HFFc6 (cell line): ENCODE data around the gene USH1C. TPM values are rescaled to one million over a fixed set of nuclear protein-coding genes. Genes with fewer than 3 reads are reported as not detected.

Experiments
- DNase-seq: peaks from one replicate; pipeline ENCODE4 v3.0.0-alpha.2; 2018
- H3K27ac Mint-ChIP-seq: 2 replicates; pipeline ENCODE4 v1.8.0; 2020; ENCODE audit warnings: mild to moderate bottlenecking, mixed read lengths
- H3K27me3 Mint-ChIP-seq: 2 replicates; pipeline ENCODE4 v1.8.0; 2021; ENCODE audit warnings: mild to moderate bottlenecking, moderate library complexity, mixed read lengths; ENCODE audit not compliant: insufficient read depth
- H3K36me3 Mint-ChIP-seq: 2 replicates; pipeline ENCODE4 v1.8.0; 2021; ENCODE audit warnings: low read depth, mixed read lengths
- H3K4me1 Mint-ChIP-seq: 2 replicates; pipeline ENCODE4 v1.8.0; 2020; ENCODE audit warnings: low read depth, mixed read lengths
- H3K4me3 Mint-ChIP-seq: 2 replicates; pipeline ENCODE4 v1.8.0; 2020; ENCODE audit warnings: mild to moderate bottlenecking, moderate library complexity, mixed read lengths
- H3K9me3 Mint-ChIP-seq: 2 replicates; pipeline ENCODE4 v1.8.0; 2020; ENCODE audit warnings: mild to moderate bottlenecking, mixed read lengths
- total RNA-seq, 6 experiments: library from RNA; stranded (reverse); fragmentation: NEBNext Ultra II Directional; extraction: Animal tissue kit (Norgen Biotek cat#: 25700); gene quantifications; 2 replicates in 1 of 6; 3 replicates in 5 of 6; pipeline ENCODE4 v1.2.3, GENCODE V29; 2021
- TF ChIP-seq, protein P1 (sequence below): fragments of 200-600 bp; sonication (generic); IDR thresholded peaks from 2 replicates; pipeline ENCODE4 v1.5.0; 2021; ENCODE audit warnings: antibody characterized with exemption, mild to moderate bottlenecking

The USH1C gene
- total RNA-seq, 6 experiments from 2014 or later: not detected

DNA sequence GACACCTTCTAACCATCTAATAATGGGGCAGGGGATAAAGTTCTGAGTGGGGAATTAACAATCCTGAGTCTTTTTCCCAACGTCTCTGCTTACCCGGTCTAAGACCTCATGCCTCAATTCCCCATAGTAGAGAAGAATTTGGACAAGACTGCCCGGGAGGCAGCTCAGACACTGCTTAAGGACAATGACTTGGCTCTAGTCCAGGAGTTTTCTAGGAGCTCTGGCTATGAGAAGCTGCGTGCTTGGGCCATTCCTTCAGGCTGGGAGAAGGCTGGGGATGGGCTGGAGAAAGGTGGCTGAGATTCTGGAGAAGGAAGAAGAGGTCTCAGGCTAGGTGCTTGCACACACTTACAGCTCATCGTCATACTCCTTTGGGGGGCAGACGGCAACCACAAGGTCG is 47.8 kb downstream of the USH1C start:
- Mint-ChIP-seq H3K4me1 (no peaks in the 10 kb centered on the region), H3K27ac (no peak overlapping the region), H3K36me3 (no peaks in the 10 kb centered on the region), H3K27me3 (peaks cover 43% of the 10 kb centered on the region), H3K9me3 (no peaks in the 10 kb centered on the region), H3K4me3 (no peak overlapping the region)
- DNase-seq: no peak
- TF ChIP-seq, protein P1, sequence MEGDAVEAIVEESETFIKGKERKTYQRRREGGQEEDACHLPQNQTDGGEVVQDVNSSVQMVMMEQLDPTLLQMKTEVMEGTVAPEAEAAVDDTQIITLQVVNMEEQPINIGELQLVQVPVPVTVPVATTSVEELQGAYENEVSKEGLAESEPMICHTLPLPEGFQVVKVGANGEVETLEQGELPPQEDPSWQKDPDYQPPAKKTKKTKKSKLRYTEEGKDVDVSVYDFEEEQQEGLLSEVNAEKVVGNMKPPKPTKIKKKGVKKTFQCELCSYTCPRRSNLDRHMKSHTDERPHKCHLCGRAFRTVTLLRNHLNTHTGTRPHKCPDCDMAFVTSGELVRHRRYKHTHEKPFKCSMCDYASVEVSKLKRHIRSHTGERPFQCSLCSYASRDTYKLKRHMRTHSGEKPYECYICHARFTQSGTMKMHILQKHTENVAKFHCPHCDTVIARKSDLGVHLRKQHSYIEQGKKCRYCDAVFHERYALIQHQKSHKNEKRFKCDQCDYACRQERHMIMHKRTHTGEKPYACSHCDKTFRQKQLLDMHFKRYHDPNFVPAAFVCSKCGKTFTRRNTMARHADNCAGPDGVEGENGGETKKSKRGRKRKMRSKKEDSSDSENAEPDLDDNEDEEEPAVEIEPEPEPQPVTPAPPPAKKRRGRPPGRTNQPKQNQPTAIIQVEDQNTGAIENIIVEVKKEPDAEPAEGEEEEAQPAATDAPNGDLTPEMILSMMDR: no peak

DNA sequence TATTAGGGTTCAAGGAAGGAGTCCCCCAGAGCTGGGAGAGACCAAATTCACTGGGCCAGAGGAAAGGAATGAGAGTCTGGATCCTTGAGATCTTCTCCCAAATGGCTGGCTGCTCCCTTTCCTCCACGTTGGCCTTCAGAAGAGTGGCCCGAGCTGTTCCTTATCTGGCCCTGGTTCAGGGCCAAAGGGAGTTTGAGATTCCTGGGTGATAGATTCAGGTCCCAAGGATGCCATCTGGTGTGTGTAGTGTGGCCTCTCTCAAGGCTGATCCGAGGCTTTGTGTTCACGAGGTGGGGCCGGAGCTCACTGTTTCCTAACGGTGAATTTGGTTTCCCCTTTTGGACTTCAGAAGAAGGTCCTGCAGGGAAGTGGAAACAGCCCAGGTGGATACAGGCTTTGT is 50.2 kb downstream of the USH1C start:
- no peaks in the 10 kb centered on the region for H3K4me1 Mint-ChIP-seq
- no peak overlapping the region for H3K4me3 Mint-ChIP-seq
- H3K27me3 Mint-ChIP-seq: peaks cover 52% of the 10 kb centered on the region
- no peak for DNase-seq
- H3K36me3 Mint-ChIP-seq: no peaks in the 10 kb centered on the region
- H3K27ac Mint-ChIP-seq: no peak overlapping the region
- no peaks in the 10 kb centered on the region for H3K9me3 Mint-ChIP-seq
- TF ChIP-seq, protein P1: no peak

DNA sequence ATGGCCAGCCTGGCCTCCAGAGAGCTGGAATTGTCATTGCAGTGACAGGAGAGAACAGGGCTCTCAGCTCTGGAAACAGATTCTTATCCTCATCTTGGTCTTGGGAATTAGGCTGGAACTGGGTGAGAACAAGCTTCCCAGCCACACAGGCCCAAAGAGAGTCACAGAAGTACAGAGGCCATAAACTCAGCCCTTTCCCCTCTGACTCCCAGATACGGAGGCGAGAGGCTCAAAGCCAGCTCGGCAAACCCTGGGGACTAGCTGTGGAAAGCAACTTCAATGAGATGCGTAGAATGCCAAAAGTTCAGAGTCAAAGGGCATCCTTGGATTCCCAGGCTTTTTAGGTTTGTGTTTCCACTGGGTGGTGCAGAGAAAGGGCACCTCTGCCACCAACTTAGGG is 53.3 kb downstream of the USH1C start:
- no peaks in the 10 kb centered on the region for H3K9me3 Mint-ChIP-seq
- TF ChIP-seq, protein P1: no peak
- DNase-seq: no peak
- no peaks in the 10 kb centered on the region for H3K36me3 Mint-ChIP-seq
- H3K4me3 Mint-ChIP-seq: no peak overlapping the region
- H3K27me3 Mint-ChIP-seq: peaks cover 49% of the 10 kb centered on the region
- no peak overlapping the region for H3K27ac Mint-ChIP-seq
- no peaks in the 10 kb centered on the region for H3K4me1 Mint-ChIP-seq

DNA sequence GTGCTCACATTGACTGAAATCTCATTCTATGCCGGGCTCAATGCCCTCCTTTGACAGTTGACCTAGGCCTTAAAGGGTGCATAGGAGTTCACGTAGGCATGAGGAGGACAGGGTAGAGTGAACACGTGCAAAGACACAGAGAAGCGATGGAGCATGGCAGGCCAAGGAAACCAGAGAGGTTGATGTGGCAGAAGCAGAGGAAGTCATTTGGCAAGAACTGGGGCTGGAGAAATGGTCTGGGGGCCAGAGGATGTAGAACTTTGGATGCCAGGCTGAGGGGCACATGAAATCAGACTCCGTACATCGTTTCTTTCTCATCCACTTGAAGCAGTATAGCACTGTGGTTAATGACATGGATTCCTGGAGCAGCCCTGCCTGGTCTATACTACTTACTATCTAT is 54.0 kb downstream of the USH1C start:
- H3K4me1 Mint-ChIP-seq: no peaks in the 10 kb centered on the region
- TF ChIP-seq, protein P1: no peak
- H3K4me3 Mint-ChIP-seq: no peak overlapping the region
- H3K9me3 Mint-ChIP-seq: no peaks in the 10 kb centered on the region
- no peak overlapping the region for H3K27ac Mint-ChIP-seq
- DNase-seq: no peak
- no peaks in the 10 kb centered on the region for H3K36me3 Mint-ChIP-seq
- H3K27me3 Mint-ChIP-seq: peaks cover 45% of the 10 kb centered on the region

DNA sequence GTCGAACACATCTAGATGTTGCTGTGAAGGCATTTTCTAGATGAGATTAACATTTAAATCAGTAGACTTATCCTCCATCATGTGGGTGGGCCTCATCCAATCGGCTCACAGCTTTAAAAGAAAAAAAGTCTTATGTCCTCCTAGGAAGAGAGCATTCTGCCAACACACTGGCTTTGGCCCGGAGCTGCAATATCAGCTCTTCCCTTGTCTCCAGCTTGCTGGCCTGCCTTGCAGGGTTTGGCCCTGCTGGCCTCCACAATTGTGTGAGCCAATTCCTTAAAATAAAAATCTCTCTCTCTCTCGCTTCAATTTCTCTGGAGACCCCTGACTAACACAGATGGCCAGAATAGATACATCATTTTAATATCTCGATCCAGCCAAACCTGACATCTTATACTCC is 54.5 kb downstream of the USH1C start:
- H3K4me1 Mint-ChIP-seq: no peaks in the 10 kb centered on the region
- no peak overlapping the region for H3K27ac Mint-ChIP-seq
- H3K27me3 Mint-ChIP-seq: peaks cover 45% of the 10 kb centered on the region
- H3K9me3 Mint-ChIP-seq: no peaks in the 10 kb centered on the region
- TF ChIP-seq, protein P1: no peak
- no peak for DNase-seq
- H3K36me3 Mint-ChIP-seq: no peaks in the 10 kb centered on the region
- H3K4me3 Mint-ChIP-seq: no peak overlapping the region

DNA sequence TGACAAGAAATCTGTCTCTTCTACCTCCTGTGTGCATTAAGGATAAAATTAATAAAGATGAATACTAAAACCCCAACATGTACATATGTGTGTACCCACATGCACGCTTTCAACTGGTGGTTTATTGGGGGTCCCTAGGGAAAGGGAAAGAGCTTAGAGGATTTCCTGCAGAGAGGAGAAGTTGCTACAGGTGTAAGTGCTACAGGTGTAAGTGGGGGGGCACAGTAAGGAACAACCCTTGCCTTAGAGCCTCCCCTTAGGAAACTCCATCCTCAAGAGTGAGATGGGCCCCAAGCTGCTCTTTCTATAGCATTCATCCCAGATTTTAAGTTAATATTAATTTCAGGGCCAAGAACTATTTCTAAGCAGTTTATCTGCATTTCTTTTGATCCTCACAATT is 55.7 kb downstream of the USH1C start:
- Mint-ChIP-seq H3K36me3 (no peaks in the 10 kb centered on the region), H3K27me3 (peaks cover 40% of the 10 kb centered on the region), H3K9me3 (no peaks in the 10 kb centered on the region), H3K4me3 (no peak overlapping the region), H3K4me1 (no peaks in the 10 kb centered on the region), H3K27ac (no peak overlapping the region)
- DNase-seq: no peak
- TF ChIP-seq, protein P1: no peak
